Vagina (tissue), 2 donors: ENCODE results near the gene FXYD6. TPM values are rescaled to one million over a fixed set of nuclear protein-coding genes. Genes with fewer than 3 reads are reported as not detected.

Experiments
- DNase-seq, 2 donors: peaks; one replicate each; pipeline ENCODE4 v3.0.0-alpha.2; 2017; ENCODE audit errors: extremely low spot score in 2 of 2
- H3K27ac ChIP-seq: fragments of 200-600 bp; sonication (generic); one replicate; pipeline ENCODE4 v1.5.1; 2019
- H3K27me3 ChIP-seq: fragments of 200-600 bp; sonication (generic); one replicate; pipeline ENCODE4 v1.5.1; 2019
- H3K36me3 ChIP-seq, 2 donors: fragments of 200-600 bp; sonication (generic); one replicate each; pipeline ENCODE4 v1.5.1; 2017 to 2019
- H3K4me1 ChIP-seq: fragments of 200-600 bp; sonication (generic); one replicate; pipeline ENCODE4 v1.5.1; 2019
- H3K4me3 ChIP-seq, 2 donors: fragments of 200-600 bp; sonication (generic); 1 replicate in 1 of 2; 2 replicates in 1 of 2; pipeline ENCODE4 v1.5.1; 2016 to 2019
- H3K9me3 ChIP-seq: fragments of 200-600 bp; sonication (generic); one replicate; pipeline ENCODE4 v1.5.1; 2019
- CTCF ChIP-seq, 3 experiments: fragments of 450-650 bp in 2 of 3; fragments of 200-600 bp in 1 of 3; sonication (generic) in 1 of 3; IDR thresholded peaks; one replicate each; pipeline ENCODE4 v1.5.1; 2017 to 2019; ENCODE audit warnings: antibody characterized with exemption in 3 of 3, mild to moderate bottlenecking in 2 of 3, moderate library complexity in 2 of 3
- POLR2A ChIP-seq, 2 donors: fragments of 450-650 bp; IDR thresholded peaks; one replicate each; pipeline ENCODE4 v1.6.1; 2017; ENCODE audit warnings: antibody characterized with exemption in 2 of 2, mild to moderate bottlenecking in 2 of 2, moderate library complexity in 2 of 2
- POLR2AphosphoS5 ChIP-seq, 2 donors: sonication (generic); formaldehyde crosslinking; IDR thresholded peaks; one replicate each; pipeline ENCODE4 v1.9.0; 2017; ENCODE audit warnings: antibody characterized with exemption in 2 of 2, mild to moderate bottlenecking in 2 of 2, low read depth in 1 of 2; ENCODE audit not compliant: insufficient read depth in 1 of 2
- intact Hi-C: fragments of 100-400 bp; cut with DNase I; formaldehyde crosslinking; loops from one replicate; pipeline ENCODE4 v1.15.1; 2023
- total RNA-seq: library from RNA; depleted of rRNA; stranded (reverse); fragments of >200 nt; gene quantifications from one replicate; pipeline ENCODE4 v1.2.3, GENCODE V29; 2016

Gene FXYD6
- total RNA-seq, 1 donor from 2014 or later = 75.4 TPM

GRCh38 chr11:117855186-117855845 lies 21.1 kb downstream of the FXYD6 start:
- Histone ChIP-seq H3K4me3 (no peak overlapping the region), H3K36me3 (no peaks in the 10 kb centered on the region), H3K9me3 (no peaks in the 10 kb centered on the region), H3K27ac (no peak overlapping the region), H3K27me3 (no peaks in the 10 kb centered on the region), H3K4me1 (peaks cover 9% of the 10 kb centered on the region)
- no peak for TF ChIP-seq POLR2AphosphoS5 (IDR thresholded peaks at IDR 0.05; ENCODE audit: insufficient read depth in 1 of 2, low read depth in 1 of 2)
- no peak for TF ChIP-seq CTCF (IDR thresholded peaks at IDR 0.05)
- no peak for TF ChIP-seq POLR2A (IDR thresholded peaks at IDR 0.05)
- intact Hi-C loops = no loop called here
- DNase-seq = no peak

GRCh38 chr11:117852309-117852708 lies 24.1 kb downstream of the FXYD6 start:
- no peak overlapping the region for H3K4me3 ChIP-seq
- intact Hi-C loops = no loop called here
- H3K27me3 ChIP-seq = no peaks in the 10 kb centered on the region
- TF ChIP-seq CTCF (IDR thresholded peaks at IDR 0.05) = no peak
- TF ChIP-seq POLR2AphosphoS5 (IDR thresholded peaks at IDR 0.05; ENCODE audit: insufficient read depth in 1 of 2, low read depth in 1 of 2) = no peak
- TF ChIP-seq POLR2A (IDR thresholded peaks at IDR 0.05) = no peak
- DNase-seq = no peak
- H3K36me3 ChIP-seq = no peaks in the 10 kb centered on the region
- no peaks in the 10 kb centered on the region for H3K9me3 ChIP-seq
- no peaks in the 10 kb centered on the region for H3K4me1 ChIP-seq
- no peak overlapping the region for H3K27ac ChIP-seq

GRCh38 chr11:117851852-117852251 lies 24.6 kb downstream of the FXYD6 start:
- H3K27me3 ChIP-seq = no peaks in the 10 kb centered on the region
- no peak overlapping the region for H3K27ac ChIP-seq
- no peak overlapping the region for H3K4me3 ChIP-seq
- no peaks in the 10 kb centered on the region for H3K36me3 ChIP-seq
- TF ChIP-seq CTCF (IDR thresholded peaks at IDR 0.05) (no peak), POLR2AphosphoS5 (IDR thresholded peaks at IDR 0.05; ENCODE audit: insufficient read depth in 1 of 2, low read depth in 1 of 2) (no peak), POLR2A (IDR thresholded peaks at IDR 0.05) (no peak)
- H3K9me3 ChIP-seq = no peaks in the 10 kb centered on the region
- no peak for DNase-seq
- H3K4me1 ChIP-seq = no peaks in the 10 kb centered on the region
- intact Hi-C loops = no loop called here

- H3K9me3 ChIP-seq = no peaks in the 10 kb centered on the region
- no peak for DNase-seq
- intact Hi-C loops = no loop called here
- H3K4me3 ChIP-seq = no peak overlapping the region
- no peak overlapping the region for H3K27ac ChIP-seq
- no peaks in the 10 kb centered on the region for H3K27me3 ChIP-seq
- H3K36me3 ChIP-seq = no peaks in the 10 kb centered on the region
- H3K4me1 ChIP-seq = no peaks in the 10 kb centered on the region
- TF ChIP-seq POLR2A (IDR thresholded peaks at IDR 0.05) = no peak
- TF ChIP-seq CTCF (IDR thresholded peaks at IDR 0.05) = no peak
- no peak for TF ChIP-seq POLR2AphosphoS5 (IDR thresholded peaks at IDR 0.05; ENCODE audit: insufficient read depth in 1 of 2, low read depth in 1 of 2)
These were observed 25.4 kb downstream of the FXYD6 start for GRCh38 chr11:117851106-117851505.

- TF ChIP-seq CTCF (IDR thresholded peaks at IDR 0.05) = no peak
- TF ChIP-seq POLR2A (IDR thresholded peaks at IDR 0.05) = no peak
- TF ChIP-seq POLR2AphosphoS5 (IDR thresholded peaks at IDR 0.05; ENCODE audit: insufficient read depth in 1 of 2, low read depth in 1 of 2) = no peak
- no peaks in the 10 kb centered on the region for H3K9me3 ChIP-seq
- no peaks in the 10 kb centered on the region for H3K36me3 ChIP-seq
- DNase-seq = no peak
- no peaks in the 10 kb centered on the region for H3K27me3 ChIP-seq
- H3K4me1 ChIP-seq = no peaks in the 10 kb centered on the region
- no peak overlapping the region for H3K27ac ChIP-seq
- intact Hi-C loops = no loop called here
- no peak overlapping the region for H3K4me3 ChIP-seq
These were observed 26.6 kb downstream of the FXYD6 start for GRCh38 chr11:117849781-117850414.
